ENCODE results near the gene IL17RE. TPM values are rescaled to one million over a fixed set of nuclear protein-coding genes. Genes with fewer than 3 reads are reported as not detected.

The IL17RE gene
- total RNA-seq, 1 donor from 2014 or later, result 0.49 TPM

Small RNA genes within 50 kb of the gene (small RNA-seq; reads per million reads assigned to genes)
- not detected for gene RNU6-882P (ENCODE audit: low replicate concordance)

Other genes starting within 250 kb of the IL17RE start
- gene CPNE9, start 199.0 kb upstream of the IL17RE start, total RNA-seq, result 0.49 TPM
- gene BRPF1, start 171.1 kb upstream of the IL17RE start, total RNA-seq, result 13.5 TPM
- gene OGG1, start 152.9 kb upstream of the IL17RE start, total RNA-seq, result 51.9 TPM
- 39.8 TPM for gene CAMK1, start 132.9 kb upstream of the IL17RE start, total RNA-seq
- gene TADA3, start 110.4 kb upstream of the IL17RE start, total RNA-seq, result 42.3 TPM
- 101 TPM for gene ARPC4, start 109.8 kb upstream of the IL17RE start, total RNA-seq
- 19.7 TPM for gene TTLL3, start 92.6 kb upstream of the IL17RE start, total RNA-seq
- 15.5 TPM for gene RPUSD3, start 58.8 kb upstream of the IL17RE start, total RNA-seq
- not detected for gene CIDEC, start 22.6 kb upstream of the IL17RE start, total RNA-seq
- 8.9 TPM for gene JAGN1, start 12.2 kb upstream of the IL17RE start, total RNA-seq
- 3.2 TPM for gene IL17RC, start 14.2 kb downstream of the IL17RE start, total RNA-seq
- 16.7 TPM for gene CRELD1, start 31.0 kb downstream of the IL17RE start, total RNA-seq
- 2.5 TPM for gene PRRT3, start 49.6 kb downstream of the IL17RE start, total RNA-seq
- gene EMC3, start 84.0 kb downstream of the IL17RE start, total RNA-seq, result 28.3 TPM
- 4.2 TPM for gene FANCD2, start 123.6 kb downstream of the IL17RE start, total RNA-seq
- gene FANCD2OS, start 205.4 kb downstream of the IL17RE start, total RNA-seq, result not detected
- gene BRK1, start 212.8 kb downstream of the IL17RE start, total RNA-seq, result 96.6 TPM
- gene VHL, start 238.9 kb downstream of the IL17RE start, total RNA-seq, result 89.7 TPM